ENCODE measurements around the gene SLC1A2.

Gene SLC1A2

GRCh38 chr11:35412285-35412684, 7.1 kb downstream of the SLC1A2 start:
- DNase-seq, result no peak

- DNase-seq, result no peak
Observed at GRCh38 chr11:35407041-35407440, 12.3 kb downstream of the SLC1A2 start.

DNA sequence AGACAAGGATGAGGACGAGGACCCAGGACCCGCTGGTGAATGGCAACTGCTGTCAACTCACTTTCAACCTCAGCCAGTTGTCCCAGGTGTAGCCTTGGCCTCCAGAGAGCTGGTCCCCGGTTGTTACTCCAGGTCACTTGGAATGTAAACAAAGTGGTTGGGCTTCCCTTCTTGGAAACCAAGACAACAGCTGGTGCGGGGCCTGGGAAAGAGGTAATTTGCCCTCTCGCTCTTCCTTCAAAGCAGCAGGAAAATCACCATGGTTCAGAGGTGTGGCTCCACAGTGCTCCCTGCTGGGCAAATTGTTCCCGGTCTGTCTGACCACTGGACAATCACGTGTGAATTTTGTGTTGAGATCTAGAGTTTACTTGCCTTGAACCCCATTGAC, 15.0 kb downstream of the SLC1A2 start:
- no peak for DNase-seq

GRCh38 chr11:35403765-35404387, 15.5 kb downstream of the SLC1A2 start:
- no peak for DNase-seq

- DNase-seq, result no peak
Observed at GRCh38 chr11:35402751-35403660, 16.4 kb downstream of the SLC1A2 start.

DNA sequence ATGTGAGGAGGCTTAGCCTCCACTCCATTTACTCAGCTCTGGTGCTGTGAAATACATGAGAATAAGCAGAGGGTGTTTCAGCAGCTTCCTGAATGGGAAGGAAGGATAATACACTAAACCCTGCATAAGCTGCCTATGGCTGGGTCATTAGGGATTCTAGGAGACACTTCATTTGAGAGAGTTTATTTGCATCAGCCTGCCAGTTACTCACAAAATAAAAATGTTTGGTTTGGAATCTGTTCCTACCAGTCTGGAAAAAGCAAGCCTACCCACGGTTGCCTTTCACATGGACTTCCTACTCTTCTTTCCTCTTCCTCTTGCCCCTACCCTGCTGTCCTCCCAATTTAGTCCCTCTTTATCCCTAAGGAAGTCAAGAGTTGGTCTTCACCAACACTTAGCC, 20.5 kb downstream of the SLC1A2 start:
- DNase-seq, result no peak

- DNase-seq, result no peak
Observed at GRCh38 chr11:35394941-35395340, 24.4 kb downstream of the SLC1A2 start.

- DNase-seq, result no peak
Observed at GRCh38 chr11:35393098-35393497, 26.3 kb downstream of the SLC1A2 start.

GRCh38 chr11:35391922-35392688, 27.3 kb downstream of the SLC1A2 start:
- peak; percentile 30 to 52 for DNase-seq

DNA sequence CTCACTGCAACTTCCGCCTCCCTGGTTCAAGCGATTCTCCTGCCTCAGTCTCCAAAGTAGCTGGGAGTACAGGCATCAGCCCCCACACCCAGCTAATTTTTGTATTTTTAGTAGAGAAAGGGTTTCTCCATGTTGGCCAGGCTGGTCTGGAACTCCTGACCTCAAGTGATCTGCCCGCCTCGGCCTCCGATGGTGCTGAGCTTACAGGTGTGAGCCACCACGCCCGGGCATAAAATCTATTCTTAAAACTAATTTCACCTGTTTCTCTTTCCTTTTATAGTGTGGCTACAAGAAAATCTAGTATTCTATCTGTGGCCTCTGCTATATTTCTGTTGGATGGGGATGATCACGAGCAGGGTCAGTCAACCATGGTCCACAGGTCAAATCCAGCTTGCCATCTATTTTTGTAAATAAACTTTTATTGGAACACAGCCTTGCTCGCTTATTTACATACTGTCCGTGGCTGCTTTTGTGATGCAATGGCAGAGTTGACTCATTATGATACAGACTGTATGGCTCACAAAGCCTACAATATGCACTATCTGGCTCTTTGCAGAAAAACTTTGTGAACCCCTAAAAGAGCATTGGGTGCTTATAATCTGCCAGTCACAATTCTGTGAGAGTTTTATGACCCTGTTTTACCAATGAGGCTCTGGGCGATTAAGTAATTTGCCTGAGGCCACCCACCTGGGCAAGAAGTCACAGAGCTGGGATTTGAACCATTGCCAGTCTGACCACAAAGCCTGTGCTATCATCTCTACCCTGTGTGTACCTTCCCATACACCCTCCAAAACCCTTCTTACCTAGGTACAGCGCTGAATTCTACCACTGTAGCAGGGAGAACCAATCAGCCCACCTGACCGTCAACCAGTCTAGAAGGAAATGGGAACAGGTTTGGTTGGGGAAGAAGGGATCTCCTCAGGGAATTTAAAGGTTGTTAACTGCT, 28.3 kb downstream of the SLC1A2 start:
- DNase-seq, result no peak

GRCh38 chr11:35389897-35390465, 29.4 kb downstream of the SLC1A2 start:
- DNase-seq, result no peak

GRCh38 chr11:35389112-35389511, 30.2 kb downstream of the SLC1A2 start:
- DNase-seq, result no peak

DNA sequence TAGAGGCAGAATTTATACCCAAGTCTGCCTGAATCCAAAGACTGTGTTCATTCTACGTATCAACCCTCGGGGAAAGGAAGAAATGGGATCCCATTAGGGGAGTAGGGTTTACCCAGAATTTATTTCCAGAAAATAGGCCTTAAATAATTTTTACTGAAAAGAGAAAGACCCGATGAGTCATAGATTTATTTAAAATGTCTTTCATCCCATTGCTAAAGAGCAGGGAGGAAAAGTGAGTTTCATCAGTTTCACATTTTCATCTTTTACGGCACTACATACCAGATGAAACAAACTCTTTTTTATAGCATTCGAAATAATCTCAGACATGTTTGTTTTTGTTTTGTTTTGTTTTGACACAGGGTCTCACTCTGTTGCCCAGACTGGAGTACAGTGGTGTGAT, 31.3 kb downstream of the SLC1A2 start:
- no peak for DNase-seq

DNA sequence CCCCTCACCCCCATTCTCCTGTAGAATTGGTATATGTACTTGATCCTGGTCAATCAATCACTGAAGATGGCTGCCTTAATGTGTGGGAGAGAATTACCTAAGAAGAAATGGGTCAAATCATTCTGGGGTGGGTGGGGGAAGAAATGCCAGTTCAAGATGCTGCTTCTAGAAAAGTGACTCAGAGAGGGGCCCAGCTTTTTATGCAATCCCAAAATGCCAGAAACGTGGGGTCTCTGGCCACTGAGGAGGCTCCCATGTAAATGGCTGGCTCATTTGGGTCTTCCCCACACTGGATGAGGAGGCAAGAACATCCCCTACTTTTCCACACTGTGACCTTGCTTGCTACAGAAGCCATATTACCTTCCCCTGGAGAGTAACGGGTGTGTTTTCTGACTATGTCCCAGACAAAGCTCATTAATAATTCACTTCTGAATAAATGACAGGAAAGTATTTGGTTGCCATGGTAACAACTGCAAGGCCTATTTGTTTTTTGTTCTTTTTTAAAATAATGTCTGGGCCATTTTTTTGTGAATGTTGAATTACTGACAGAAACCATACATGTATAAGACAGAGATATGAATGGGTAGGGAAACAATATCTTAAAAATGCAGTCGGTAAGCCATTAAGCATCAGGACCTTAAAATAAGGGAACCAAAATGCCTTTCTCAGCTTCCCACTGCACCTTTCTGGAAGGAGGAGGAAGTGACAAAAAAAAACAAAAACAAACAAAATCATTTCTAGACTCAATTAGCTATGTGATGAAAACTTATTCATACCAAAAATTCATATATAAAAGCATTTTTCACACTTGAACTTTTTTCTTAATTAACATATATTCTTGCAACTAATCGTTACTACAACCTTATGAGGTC, 32.0 kb downstream of the SLC1A2 start:
- peak; percentile 11 to 24 for DNase-seq

- no peak for DNase-seq
Observed at GRCh38 chr11:35383953-35384352, 35.4 kb downstream of the SLC1A2 start.

- no peak for DNase-seq
Observed at GRCh38 chr11:35381709-35382322, 37.5 kb downstream of the SLC1A2 start.

- no peak for DNase-seq
Observed at GRCh38 chr11:35380603-35381002, 38.8 kb downstream of the SLC1A2 start.

DNA sequence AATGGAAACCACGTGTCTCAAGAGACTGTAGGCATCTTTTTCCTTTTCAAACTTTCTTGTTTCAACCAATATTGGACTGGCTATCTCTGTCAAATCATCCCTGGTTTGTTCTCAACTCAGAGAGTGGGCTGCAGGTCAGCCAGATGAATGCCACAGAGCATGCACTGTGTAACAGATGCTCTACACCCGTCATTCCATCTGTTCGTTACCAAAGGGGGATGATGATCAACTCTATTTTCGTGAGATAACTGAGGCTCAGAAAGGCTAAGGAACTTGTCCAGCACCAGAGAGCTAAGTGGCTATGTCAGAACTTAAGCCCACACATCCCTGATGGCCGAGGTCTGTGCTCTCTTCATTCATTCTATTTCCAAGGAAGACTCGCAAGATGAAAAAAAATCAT, 42.1 kb downstream of the SLC1A2 start:
- DNase-seq, result no peak

DNA sequence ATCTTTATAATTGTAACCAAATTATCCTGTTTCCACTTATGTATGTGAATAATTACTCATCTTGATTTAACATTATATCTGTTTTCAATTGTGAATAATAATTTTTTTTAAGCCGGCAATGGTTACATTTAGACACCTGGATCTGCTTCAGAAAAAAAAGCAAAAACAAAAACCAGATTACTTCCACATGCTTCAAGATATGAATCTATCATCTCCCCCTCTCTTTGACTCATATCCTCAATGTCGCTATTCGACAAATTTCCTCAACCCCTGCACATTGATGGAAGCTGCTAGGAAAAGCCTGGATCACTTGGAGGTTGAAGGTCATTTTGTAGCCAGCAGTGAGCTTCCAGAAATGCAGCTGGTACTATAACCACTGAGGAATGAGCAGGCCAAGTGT, 42.7 kb downstream of the SLC1A2 start:
- no peak for DNase-seq

DNA sequence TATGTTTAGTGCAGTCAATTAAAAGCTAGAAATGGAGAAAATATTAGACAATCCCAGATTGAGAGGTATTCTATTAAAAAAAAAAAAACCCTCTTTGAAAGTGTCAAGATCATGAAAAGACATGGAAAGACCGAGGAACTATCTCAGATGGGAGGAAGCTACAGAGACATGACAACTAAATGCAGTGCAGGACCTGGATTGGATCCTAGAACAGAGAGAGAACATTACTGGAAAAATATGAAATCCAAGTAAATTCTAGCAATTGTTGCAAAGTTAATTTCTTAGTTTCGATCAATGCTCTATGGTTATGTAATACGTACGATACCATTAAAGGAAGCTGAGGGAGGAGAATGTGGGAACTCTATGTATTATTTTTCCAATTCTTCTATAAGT, 43.2 kb downstream of the SLC1A2 start:
- DNase-seq, result no peak

All from AML-193 (cell line).